ENCODE results near the gene CHCHD10. TPM values are rescaled to one million over a fixed set of nuclear protein-coding genes. Genes with fewer than 3 reads are reported as not detected.

The CHCHD10 gene
- total and polyA plus RNA-seq, 2 donors from 2014 or later: 190 to 1,445 TPM

DNA sequence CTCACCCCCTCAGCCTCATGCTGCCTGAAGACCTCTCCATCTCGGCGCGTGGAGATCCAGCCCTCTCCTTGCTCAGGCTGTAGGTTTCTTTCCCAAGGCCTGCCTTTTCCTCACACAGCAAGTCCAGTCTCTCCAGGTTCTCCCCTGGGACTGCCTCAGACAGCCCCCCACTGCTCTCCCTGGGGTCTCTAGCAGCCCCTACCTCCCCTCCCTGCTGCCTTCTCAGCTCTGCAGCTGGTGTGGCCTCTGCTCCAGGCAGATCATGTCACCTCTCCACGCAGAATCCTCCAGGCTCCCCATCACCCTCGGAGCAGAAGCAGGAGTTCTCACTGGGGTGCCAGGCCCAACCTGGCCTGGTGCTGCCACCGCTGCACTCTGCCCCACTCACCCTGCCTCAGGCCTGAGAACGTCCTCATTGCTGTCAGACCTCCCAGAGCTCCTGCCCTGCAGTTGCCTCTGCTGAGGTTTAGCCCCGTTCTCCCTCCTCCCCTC lies 34.2 kb upstream of the CHCHD10 start:
- no peak overlapping the region for H3K27ac ChIP-seq (ENCODE audit: low read depth in 2 of 2, low read length in 2 of 2)
- peaks cover 8 to 56% (median 31%) of the 10 kb centered on the region in 3 donors for H3K36me3 ChIP-seq (ENCODE audit: control insufficient read depth in 2 of 3, insufficient read depth in 3 of 3, low read length in 3 of 3)
- H3K4me3 ChIP-seq (ENCODE audit: low read length in 3 of 3): no peak overlapping the region
- H3K9me3 ChIP-seq (ENCODE audit: control insufficient read depth in 2 of 3, insufficient read depth in 1 of 3, low read length in 3 of 3): no peaks in the 10 kb centered on the region
- peak in 1 of 5 donors; percentile 29 for DNase-seq
- no peak for FAIRE-seq
- intact Hi-C loops (cut with DNase I): no loop called here
- H3K9ac ChIP-seq (ENCODE audit: low read length in 3 of 3): no peak overlapping the region
- TF ChIP-seq, protein P1, sequence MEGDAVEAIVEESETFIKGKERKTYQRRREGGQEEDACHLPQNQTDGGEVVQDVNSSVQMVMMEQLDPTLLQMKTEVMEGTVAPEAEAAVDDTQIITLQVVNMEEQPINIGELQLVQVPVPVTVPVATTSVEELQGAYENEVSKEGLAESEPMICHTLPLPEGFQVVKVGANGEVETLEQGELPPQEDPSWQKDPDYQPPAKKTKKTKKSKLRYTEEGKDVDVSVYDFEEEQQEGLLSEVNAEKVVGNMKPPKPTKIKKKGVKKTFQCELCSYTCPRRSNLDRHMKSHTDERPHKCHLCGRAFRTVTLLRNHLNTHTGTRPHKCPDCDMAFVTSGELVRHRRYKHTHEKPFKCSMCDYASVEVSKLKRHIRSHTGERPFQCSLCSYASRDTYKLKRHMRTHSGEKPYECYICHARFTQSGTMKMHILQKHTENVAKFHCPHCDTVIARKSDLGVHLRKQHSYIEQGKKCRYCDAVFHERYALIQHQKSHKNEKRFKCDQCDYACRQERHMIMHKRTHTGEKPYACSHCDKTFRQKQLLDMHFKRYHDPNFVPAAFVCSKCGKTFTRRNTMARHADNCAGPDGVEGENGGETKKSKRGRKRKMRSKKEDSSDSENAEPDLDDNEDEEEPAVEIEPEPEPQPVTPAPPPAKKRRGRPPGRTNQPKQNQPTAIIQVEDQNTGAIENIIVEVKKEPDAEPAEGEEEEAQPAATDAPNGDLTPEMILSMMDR (IDR thresholded peaks at IDR 0.05; ENCODE audit: borderline replicate concordance, extremely low read depth, insufficient read depth): no peak
- no peaks in the 10 kb centered on the region for H3K27me3 ChIP-seq (ENCODE audit: control insufficient read depth, insufficient read depth, low read length)
- no peaks in the 10 kb centered on the region for H3K4me1 ChIP-seq (ENCODE audit: control insufficient read depth in 2 of 3, insufficient read depth in 2 of 3, low read depth in 1 of 3, low read length in 3 of 3)

DNA sequence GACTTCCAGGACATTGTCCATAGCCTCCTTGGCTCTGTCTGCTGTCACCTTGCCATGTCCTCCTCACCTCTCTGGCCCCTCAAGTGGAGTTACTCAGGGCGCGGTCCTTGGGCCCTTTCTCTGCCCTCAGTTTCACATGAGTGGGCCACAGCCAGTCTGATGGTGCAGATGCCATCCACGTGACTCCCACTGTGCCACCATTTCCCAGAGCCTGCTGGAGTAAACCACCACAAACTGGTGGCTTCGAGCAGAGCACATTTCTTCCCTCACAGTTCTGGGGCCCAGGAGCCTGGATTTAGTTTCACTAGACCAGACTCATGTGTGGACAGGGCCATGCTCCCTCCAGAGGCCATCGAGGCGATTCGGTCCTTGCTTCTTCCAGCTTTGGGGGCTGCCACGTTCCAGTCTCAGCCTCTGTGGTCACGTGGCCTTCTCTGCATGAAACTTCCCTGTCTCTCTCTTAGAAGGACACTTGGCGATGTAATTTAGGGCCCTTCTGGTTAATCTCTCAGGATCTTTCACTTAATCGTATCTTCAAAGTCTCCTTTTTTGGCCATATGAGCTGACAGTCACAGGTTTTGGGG lies 33.6 kb upstream of the CHCHD10 start:
- Histone ChIP-seq H3K27ac (ENCODE audit: low read depth in 2 of 2, low read length in 2 of 2) (no peak overlapping the region), H3K36me3 (ENCODE audit: control insufficient read depth in 2 of 3, insufficient read depth in 3 of 3, low read length in 3 of 3) (peaks cover 7 to 58% (median 34%) of the 10 kb centered on the region in 3 donors), H3K9ac (ENCODE audit: low read length in 3 of 3) (no peak overlapping the region), H3K27me3 (ENCODE audit: control insufficient read depth, insufficient read depth, low read length) (no peaks in the 10 kb centered on the region), H3K4me3 (ENCODE audit: low read length in 3 of 3) (no peak overlapping the region), H3K9me3 (ENCODE audit: control insufficient read depth in 2 of 3, insufficient read depth in 1 of 3, low read length in 3 of 3) (no peaks in the 10 kb centered on the region), H3K4me1 (ENCODE audit: control insufficient read depth in 2 of 3, insufficient read depth in 2 of 3, low read depth in 1 of 3, low read length in 3 of 3) (no peaks in the 10 kb centered on the region)
- DNase-seq: peak in 1 of 5 donors; percentile 30
- TF ChIP-seq, protein P1 (IDR thresholded peaks at IDR 0.05; ENCODE audit: borderline replicate concordance, extremely low read depth, insufficient read depth): no peak
- no peak for FAIRE-seq
- intact Hi-C loops (cut with DNase I): no loop called here

DNA sequence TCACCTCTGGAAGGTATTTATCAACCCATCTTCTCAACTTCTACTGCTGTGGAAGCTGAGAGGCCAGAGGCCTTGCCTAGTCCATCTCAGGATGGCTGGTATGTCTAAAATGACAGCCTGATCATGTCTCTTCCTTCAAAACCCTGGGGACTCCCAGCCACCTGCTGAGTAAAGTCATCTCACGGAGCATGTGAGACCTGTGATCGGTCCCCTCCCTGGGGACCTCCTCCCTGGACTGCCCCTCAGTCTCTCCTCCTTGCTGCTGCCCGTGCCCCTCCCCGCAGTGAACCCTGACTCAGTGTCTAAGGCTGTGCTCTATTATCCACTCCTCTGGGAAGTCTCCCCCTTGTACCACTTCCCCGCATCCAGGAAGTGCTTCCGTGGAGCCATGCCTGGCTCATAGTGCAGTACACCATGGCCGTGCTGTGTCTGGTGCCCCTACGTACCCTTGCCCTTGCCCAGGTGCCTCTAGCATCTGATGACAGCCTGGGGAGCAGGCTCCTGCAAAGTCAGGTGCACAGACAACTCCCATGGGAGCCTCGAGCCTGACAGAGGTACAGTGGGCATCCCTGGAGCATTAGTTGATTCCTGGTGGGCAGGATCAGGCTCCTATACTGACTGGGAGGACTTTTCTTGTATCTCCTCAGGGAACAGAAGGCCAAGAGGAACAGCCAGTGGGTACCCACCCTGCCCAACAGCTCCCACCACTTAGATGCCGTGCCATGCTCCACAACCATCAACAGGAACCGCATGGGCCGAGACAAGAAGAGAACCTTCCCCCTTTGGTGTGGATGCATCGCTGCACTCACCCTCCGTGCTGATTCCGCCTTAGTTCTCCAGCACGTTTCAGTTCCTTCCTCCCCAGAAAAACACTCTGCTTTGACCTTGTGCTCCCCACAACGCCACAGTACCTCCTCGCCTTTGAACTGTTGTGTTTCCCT lies 32.8 kb upstream of the CHCHD10 start:
- H3K9ac ChIP-seq (ENCODE audit: low read length in 3 of 3): no peak overlapping the region
- H3K36me3 ChIP-seq (ENCODE audit: control insufficient read depth in 2 of 3, insufficient read depth in 3 of 3, low read length in 3 of 3): peaks cover 2 to 54% (median 33%) of the 10 kb centered on the region in 3 donors
- no peaks in the 10 kb centered on the region for H3K27me3 ChIP-seq (ENCODE audit: control insufficient read depth, insufficient read depth, low read length)
- FAIRE-seq: no peak
- H3K9me3 ChIP-seq (ENCODE audit: control insufficient read depth in 2 of 3, insufficient read depth in 1 of 3, low read length in 3 of 3): no peaks in the 10 kb centered on the region
- DNase-seq: peak in 1 of 5 donors; percentile 52
- H3K4me3 ChIP-seq (ENCODE audit: low read length in 3 of 3): no peak overlapping the region
- TF ChIP-seq, protein P1 (IDR thresholded peaks at IDR 0.05; ENCODE audit: borderline replicate concordance, extremely low read depth, insufficient read depth): no peak
- no peak overlapping the region for H3K27ac ChIP-seq (ENCODE audit: low read depth in 2 of 2, low read length in 2 of 2)
- H3K4me1 ChIP-seq (ENCODE audit: control insufficient read depth in 2 of 3, insufficient read depth in 2 of 3, low read depth in 1 of 3, low read length in 3 of 3): no peaks in the 10 kb centered on the region
- intact Hi-C loops (cut with DNase I): no loop called here
